ENCODE results near the gene CAMK1D. TPM values are rescaled to one million over a fixed set of nuclear protein-coding genes. Genes with fewer than 3 reads are reported as not detected.

Gene CAMK1D
- total and polyA plus RNA-seq, 2 experiments from 2014 or later, result 4.6 to 7.2 TPM

DNA sequence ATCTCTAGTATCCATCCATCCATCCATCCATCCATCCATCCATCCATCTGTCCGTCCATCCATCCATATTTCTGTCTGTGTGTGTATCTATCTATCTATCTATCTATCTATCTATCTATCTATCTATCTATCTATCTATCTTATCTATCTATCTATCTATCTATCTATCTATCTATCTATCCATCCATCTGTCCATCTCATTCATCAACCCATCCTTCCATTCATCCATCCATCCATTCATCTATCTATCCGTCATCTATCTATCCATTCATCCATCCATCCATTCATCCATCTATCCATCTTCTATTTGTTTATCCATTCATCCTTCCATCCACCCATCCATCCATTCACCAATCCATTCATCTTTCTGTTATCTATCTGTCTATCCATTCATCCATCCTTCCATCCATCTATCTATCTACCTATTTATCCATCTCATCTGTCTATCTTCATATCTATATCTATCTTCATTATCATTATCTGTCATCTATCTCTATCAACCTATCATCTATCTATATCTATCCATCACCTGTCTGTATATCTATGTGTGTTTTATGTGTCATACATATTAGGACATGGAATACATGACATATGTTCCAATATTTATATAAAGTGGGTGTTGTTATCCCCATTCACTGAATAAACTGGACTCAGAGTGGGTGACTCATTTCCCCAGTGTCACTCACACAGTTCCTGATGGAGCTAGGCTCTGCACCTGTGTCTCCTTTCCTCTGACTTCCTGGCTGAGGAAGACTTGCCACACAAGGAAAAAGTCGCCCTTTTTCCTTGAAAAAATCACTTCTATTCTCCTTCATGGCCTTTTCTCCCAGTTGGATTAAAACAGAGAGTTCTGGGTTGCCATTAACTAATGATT lies 452.1 kb downstream of the CAMK1D start:
- peaks cover 21% of the 10 kb centered on the region for H3K4me1 Mint-ChIP-seq
- H3K36me3 Mint-ChIP-seq (ENCODE audit: low read depth), result no peaks in the 10 kb centered on the region
- no peak overlapping the region for H3K27ac Mint-ChIP-seq
- no peaks in the 10 kb centered on the region; the same call in 2 of the 3 replicates for H3K9me3 Mint-ChIP-seq
- H3K9me2 ChIP-seq (ENCODE audit: insufficient read depth), result no peaks in the 10 kb centered on the region
- peaks cover 9% of the 10 kb centered on the region for H3K4me1 ChIP-seq (ENCODE audit: insufficient read depth)
- DNase-seq (ENCODE audit: low spot score), result no peak
- H3K27me3 ChIP-seq (ENCODE audit: insufficient read depth), result no peaks in the 10 kb centered on the region
- H3K4me3 ChIP-seq, result no peak overlapping the region
- no peaks in the 10 kb centered on the region for H4K20me1 ChIP-seq (replicated peaks; ENCODE audit: insufficient read depth)
- H3K79me2 ChIP-seq (replicated peaks; ENCODE audit: insufficient read depth), result no peaks in the 10 kb centered on the region
- no peak overlapping the region for H2AFZ ChIP-seq
- H3K36me3 ChIP-seq (ENCODE audit: insufficient read depth), result no peaks in the 10 kb centered on the region
- H3F3A ChIP-seq (replicated peaks; ENCODE audit: low read depth), result no peaks in the 10 kb centered on the region
- H3K27me3 Mint-ChIP-seq (ENCODE audit: insufficient read depth, low read depth, poor library complexity), result no peaks in the 10 kb centered on the region
- TF ChIP-seq EZH2phosphoT487 (IDR thresholded peaks at IDR 0.05; ENCODE audit: unreplicated experiment) (no peak), STAT1 (IDR thresholded peaks at IDR 0.05; ENCODE audit: unreplicated experiment) (no peak), EZH2 (IDR thresholded peaks at IDR 0.05; ENCODE audit: low read depth, unreplicated experiment) (no peak), POLR2AphosphoS5 (IDR thresholded peaks at IDR 0.05; ENCODE audit: low read depth) (no peak), CREB1 (CRISPR knock-in tag; IDR thresholded peaks at IDR 0.05; ENCODE audit: low read depth) (no peak), ZNF331 (CRISPR knock-in tag; IDR thresholded peaks at IDR 0.05; ENCODE audit: low read depth) (no peak), ZNF114 (CRISPR knock-in tag; IDR thresholded peaks at IDR 0.05) (no peak)
- TF ChIP-seq, protein P1, sequence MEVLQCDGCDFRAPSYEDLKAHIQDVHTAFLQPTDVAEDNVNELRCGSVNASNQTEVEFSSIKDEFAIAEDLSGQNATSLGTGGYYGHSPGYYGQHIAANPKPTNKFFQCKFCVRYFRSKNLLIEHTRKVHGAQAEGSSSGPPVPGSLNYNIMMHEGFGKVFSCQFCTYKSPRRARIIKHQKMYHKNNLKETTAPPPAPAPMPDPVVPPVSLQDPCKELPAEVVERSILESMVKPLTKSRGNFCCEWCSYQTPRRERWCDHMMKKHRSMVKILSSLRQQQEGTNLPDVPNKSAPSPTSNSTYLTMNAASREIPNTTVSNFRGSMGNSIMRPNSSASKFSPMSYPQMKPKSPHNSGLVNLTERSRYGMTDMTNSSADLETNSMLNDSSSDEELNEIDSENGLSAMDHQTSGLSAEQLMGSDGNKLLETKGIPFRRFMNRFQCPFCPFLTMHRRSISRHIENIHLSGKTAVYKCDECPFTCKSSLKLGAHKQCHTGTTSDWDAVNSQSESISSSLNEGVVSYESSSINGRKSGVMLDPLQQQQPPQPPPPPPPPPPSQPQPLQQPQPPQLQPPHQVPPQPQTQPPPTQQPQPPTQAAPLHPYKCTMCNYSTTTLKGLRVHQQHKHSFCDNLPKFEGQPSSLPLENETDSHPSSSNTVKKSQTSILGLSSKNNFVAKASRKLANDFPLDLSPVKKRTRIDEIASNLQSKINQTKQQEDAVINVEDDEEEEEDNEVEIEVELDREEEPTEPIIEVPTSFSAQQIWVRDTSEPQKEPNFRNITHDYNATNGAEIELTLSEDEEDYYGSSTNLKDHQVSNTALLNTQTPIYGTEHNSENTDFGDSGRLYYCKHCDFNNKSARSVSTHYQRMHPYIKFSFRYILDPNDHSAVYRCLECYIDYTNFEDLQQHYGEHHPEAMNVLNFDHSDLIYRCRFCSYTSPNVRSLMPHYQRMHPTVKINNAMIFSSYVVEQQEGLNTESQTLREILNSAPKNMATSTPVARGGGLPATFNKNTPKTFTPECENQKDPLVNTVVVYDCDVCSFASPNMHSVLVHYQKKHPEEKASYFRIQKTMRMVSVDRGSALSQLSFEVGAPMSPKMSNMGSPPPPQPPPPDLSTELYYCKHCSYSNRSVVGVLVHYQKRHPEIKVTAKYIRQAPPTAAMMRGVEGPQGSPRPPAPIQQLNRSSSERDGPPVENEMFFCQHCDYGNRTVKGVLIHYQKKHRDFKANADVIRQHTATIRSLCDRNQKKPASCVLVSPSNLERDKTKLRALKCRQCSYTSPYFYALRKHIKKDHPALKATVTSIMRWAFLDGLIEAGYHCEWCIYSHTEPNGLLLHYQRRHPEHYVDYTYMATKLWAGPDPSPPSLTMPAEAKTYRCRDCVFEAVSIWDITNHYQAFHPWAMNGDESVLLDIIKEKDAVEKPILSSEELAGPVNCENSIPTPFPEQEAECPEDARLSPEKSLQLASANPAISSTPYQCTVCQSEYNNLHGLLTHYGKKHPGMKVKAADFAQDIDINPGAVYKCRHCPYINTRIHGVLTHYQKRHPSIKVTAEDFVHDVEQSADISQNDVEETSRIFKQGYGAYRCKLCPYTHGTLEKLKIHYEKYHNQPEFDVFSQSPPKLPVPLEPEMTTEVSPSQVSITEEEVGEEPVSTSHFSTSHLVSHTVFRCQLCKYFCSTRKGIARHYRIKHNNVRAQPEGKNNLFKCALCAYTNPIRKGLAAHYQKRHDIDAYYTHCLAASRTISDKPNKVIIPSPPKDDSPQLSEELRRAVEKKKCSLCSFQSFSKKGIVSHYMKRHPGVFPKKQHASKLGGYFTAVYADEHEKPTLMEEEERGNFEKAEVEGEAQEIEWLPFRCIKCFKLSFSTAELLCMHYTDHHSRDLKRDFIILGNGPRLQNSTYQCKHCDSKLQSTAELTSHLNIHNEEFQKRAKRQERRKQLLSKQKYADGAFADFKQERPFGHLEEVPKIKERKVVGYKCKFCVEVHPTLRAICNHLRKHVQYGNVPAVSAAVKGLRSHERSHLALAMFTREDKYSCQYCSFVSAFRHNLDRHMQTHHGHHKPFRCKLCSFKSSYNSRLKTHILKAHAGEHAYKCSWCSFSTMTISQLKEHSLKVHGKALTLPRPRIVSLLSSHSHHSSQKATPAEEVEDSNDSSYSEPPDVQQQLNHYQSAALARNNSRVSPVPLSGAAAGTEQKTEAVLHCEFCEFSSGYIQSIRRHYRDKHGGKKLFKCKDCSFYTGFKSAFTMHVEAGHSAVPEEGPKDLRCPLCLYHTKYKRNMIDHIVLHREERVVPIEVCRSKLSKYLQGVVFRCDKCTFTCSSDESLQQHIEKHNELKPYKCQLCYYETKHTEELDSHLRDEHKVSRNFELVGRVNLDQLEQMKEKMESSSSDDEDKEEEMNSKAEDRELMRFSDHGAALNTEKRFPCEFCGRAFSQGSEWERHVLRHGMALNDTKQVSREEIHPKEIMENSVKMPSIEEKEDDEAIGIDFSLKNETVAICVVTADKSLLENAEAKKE (CRISPR knock-in tag; IDR thresholded peaks at IDR 0.05), result no peak
- TF ChIP-seq, protein P2, sequence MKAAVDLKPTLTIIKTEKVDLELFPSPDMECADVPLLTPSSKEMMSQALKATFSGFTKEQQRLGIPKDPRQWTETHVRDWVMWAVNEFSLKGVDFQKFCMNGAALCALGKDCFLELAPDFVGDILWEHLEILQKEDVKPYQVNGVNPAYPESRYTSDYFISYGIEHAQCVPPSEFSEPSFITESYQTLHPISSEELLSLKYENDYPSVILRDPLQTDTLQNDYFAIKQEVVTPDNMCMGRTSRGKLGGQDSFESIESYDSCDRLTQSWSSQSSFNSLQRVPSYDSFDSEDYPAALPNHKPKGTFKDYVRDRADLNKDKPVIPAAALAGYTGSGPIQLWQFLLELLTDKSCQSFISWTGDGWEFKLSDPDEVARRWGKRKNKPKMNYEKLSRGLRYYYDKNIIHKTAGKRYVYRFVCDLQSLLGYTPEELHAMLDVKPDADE (IDR thresholded peaks at IDR 0.05), result no peak
- TF ChIP-seq, protein P3, sequence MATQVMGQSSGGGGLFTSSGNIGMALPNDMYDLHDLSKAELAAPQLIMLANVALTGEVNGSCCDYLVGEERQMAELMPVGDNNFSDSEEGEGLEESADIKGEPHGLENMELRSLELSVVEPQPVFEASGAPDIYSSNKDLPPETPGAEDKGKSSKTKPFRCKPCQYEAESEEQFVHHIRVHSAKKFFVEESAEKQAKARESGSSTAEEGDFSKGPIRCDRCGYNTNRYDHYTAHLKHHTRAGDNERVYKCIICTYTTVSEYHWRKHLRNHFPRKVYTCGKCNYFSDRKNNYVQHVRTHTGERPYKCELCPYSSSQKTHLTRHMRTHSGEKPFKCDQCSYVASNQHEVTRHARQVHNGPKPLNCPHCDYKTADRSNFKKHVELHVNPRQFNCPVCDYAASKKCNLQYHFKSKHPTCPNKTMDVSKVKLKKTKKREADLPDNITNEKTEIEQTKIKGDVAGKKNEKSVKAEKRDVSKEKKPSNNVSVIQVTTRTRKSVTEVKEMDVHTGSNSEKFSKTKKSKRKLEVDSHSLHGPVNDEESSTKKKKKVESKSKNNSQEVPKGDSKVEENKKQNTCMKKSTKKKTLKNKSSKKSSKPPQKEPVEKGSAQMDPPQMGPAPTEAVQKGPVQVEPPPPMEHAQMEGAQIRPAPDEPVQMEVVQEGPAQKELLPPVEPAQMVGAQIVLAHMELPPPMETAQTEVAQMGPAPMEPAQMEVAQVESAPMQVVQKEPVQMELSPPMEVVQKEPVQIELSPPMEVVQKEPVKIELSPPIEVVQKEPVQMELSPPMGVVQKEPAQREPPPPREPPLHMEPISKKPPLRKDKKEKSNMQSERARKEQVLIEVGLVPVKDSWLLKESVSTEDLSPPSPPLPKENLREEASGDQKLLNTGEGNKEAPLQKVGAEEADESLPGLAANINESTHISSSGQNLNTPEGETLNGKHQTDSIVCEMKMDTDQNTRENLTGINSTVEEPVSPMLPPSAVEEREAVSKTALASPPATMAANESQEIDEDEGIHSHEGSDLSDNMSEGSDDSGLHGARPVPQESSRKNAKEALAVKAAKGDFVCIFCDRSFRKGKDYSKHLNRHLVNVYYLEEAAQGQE (IDR thresholded peaks at IDR 0.05; ENCODE audit: unreplicated experiment), result no peak
- no peak overlapping the region for H3K27ac ChIP-seq (ENCODE audit: low read depth)
- H3K4me2 ChIP-seq, result no peak overlapping the region
- no peak overlapping the region for H3K4me3 Mint-ChIP-seq
- ATAC-seq, result no peak
